GM23248 (cell line): Measurements from ENCODE around the gene KCNMA1. TPM values are rescaled to one million over a fixed set of nuclear protein-coding genes. Genes with fewer than 3 reads are reported as not detected.

Experiments used
- DNase-seq: peaks from one replicate; pipeline ENCODE4 v3.0.0-alpha.2; 2015
- H2AFZ ChIP-seq: fragments of 200-600 bp; sonication (generic); 2 replicates; pipeline ENCODE4 v1.6.1; 2016; ENCODE audit warnings: antibody characterized with exemption
- H3F3A ChIP-seq: fragments of 200-600 bp; sonication (generic); 2 replicates; pipeline ENCODE4 v1.6.1; 2016; ENCODE audit warnings: mild to moderate bottlenecking, antibody characterized with exemption, mixed run types; ENCODE audit not compliant: insufficient read depth
- H3K27ac ChIP-seq: fragments of 200-600 bp; sonication (generic); 2 replicates; pipeline ENCODE4 v1.5.1; 2016; ENCODE audit warnings: mild to moderate bottlenecking
- H3K27me3 ChIP-seq: fragments of 200-600 bp; sonication (generic); replicated peaks from 2 replicates; pipeline ENCODE4 v1.6.1; 2016; ENCODE audit warnings: mild to moderate bottlenecking; ENCODE audit not compliant: insufficient read depth
- H3K36me3 ChIP-seq: fragments of 200-600 bp; sonication (generic); 2 replicates; pipeline ENCODE4 v1.6.1; 2016; ENCODE audit warnings: low read depth, mild to moderate bottlenecking
- H3K4me1 ChIP-seq: fragments of 200-600 bp; sonication (generic); 2 replicates; pipeline ENCODE4 v1.6.1; 2016; ENCODE audit warnings: mild to moderate bottlenecking; ENCODE audit not compliant: insufficient read depth
- H3K4me2 ChIP-seq: fragments of 200-600 bp; sonication (generic); one replicate; pipeline ENCODE4 v1.6.1; 2016; ENCODE audit warnings: mild to moderate bottlenecking; ENCODE audit not compliant: unreplicated experiment
- H3K4me3 ChIP-seq: fragments of 200-600 bp; sonication (generic); 2 replicates; pipeline ENCODE4 v1.5.1; 2016; ENCODE audit warnings: mild to moderate bottlenecking
- H3K79me2 ChIP-seq: fragments of 200-600 bp; sonication (generic); 2 replicates; pipeline ENCODE4 v1.6.1; 2016; ENCODE audit warnings: mild to moderate bottlenecking; ENCODE audit not compliant: insufficient read depth
- H3K9ac ChIP-seq: fragments of 200-600 bp; sonication (generic); 2 replicates; pipeline ENCODE4 v1.6.1; 2016; ENCODE audit warnings: mild to moderate bottlenecking
- H3K9me2 ChIP-seq: fragments of 200-600 bp; sonication (generic); 2 replicates; pipeline ENCODE4 v1.6.1; 2016; ENCODE audit warnings: mixed run types, mild to moderate bottlenecking, moderate library complexity; ENCODE audit not compliant: insufficient read depth
- H3K9me3 ChIP-seq: fragments of 200-600 bp; sonication (generic); one replicate; pipeline ENCODE4 v1.6.1; 2017; ENCODE audit warnings: low read depth
- H4K20me1 ChIP-seq: fragments of 200-600 bp; sonication (generic); 2 replicates; pipeline ENCODE4 v1.6.0; 2016; ENCODE audit not compliant: insufficient read depth
- EZH2 ChIP-seq: fragments of 200-600 bp; sonication (generic); IDR thresholded peaks from 2 replicates; pipeline ENCODE4 v1.6.1; 2018; ENCODE audit warnings: antibody characterized with exemption, mild to moderate bottlenecking; ENCODE audit not compliant: insufficient read depth, poor library complexity, severe bottlenecking
- EZH2phosphoT487 ChIP-seq: fragments of 200-600 bp; sonication (generic); IDR thresholded peaks from 2 replicates; pipeline ENCODE4 v1.6.1; 2018; ENCODE audit warnings: antibody characterized with exemption, moderate library complexity, mild to moderate bottlenecking, low read depth; ENCODE audit not compliant: insufficient read depth
- WGBS, 2 experiments: methylation state at CpG; one replicate each; pipeline ENCODE4 v1.1.6; 2015 to 2017; ENCODE audit warnings: low lambda C conversion rate in 2 of 2, low coverage in 1 of 2; ENCODE audit errors: missing lambda C conversion rate in 2 of 2; 5-methylcytosine and 5-hydroxymethylcytosine counted together
- in situ Hi-C: fragments of 300-500 bp; cut with MboI; formaldehyde crosslinking; loops from 2 replicates; pipeline ENCODE4 v1.15.0; 2020
- polyA plus RNA-seq: library from polyadenylated mRNA; unstranded; fragments of >200 nt; fragmentation: Nextera tagmentation; extraction: Ambion mirVana; gene quantifications from 2 replicates; pipeline ENCODE4 v1.2.1, GENCODE V29; 2016
- total RNA-seq: library from RNA; depleted of rRNA; stranded (reverse); fragments of >200 nt; shearing (Covaris generic); gene quantifications from 2 replicates; pipeline ENCODE4 v1.2.3, GENCODE V29; 2014

Gene KCNMA1
- total and polyA plus RNA-seq, 2 experiments from 2014 or later = 14.2 to 25.1 TPM

GRCh38 chr10:77034795-77035194 lies 602.8 kb downstream of the KCNMA1 start:
- no peaks in the 10 kb centered on the region for H3K9me2 ChIP-seq
- 75 to 77% methylated on average over 4 of the region's 4 CpGs for WGBS, 2 experiments

GRCh38 chr10:77034240-77034639 lies 603.4 kb downstream of the KCNMA1 start:
- no peak overlapping the region for H3K9ac ChIP-seq
- no peaks in the 10 kb centered on the region for H3K79me2 ChIP-seq
- H3K4me2 ChIP-seq = no peak overlapping the region
- no peaks in the 10 kb centered on the region for H3K36me3 ChIP-seq
- no peaks in the 10 kb centered on the region for H3F3A ChIP-seq
- no peak for DNase-seq
- in situ Hi-C loops = no loop called here
- H3K4me1 ChIP-seq = no peaks in the 10 kb centered on the region
- no peak overlapping the region for H3K4me3 ChIP-seq
- H3K9me2 ChIP-seq = no peaks in the 10 kb centered on the region
- H2AFZ ChIP-seq = no peak overlapping the region
- no peak overlapping the region for H3K27ac ChIP-seq
- no peaks in the 10 kb centered on the region for H3K9me3 ChIP-seq
- no peaks in the 10 kb centered on the region for H3K27me3 ChIP-seq
- TF ChIP-seq EZH2 = no peak
- TF ChIP-seq EZH2phosphoT487 = no peak
- H4K20me1 ChIP-seq = no peaks in the 10 kb centered on the region
- WGBS, 2 experiments = 73 to 74% methylated on average over 4 of the region's 4 CpGs

More at GRCh38 chr10:77034795-77035194, 602.8 kb downstream of the KCNMA1 start:
- Histone ChIP-seq H4K20me1 (no peaks in the 10 kb centered on the region), H3K9me3 (no peaks in the 10 kb centered on the region), H3K79me2 (no peaks in the 10 kb centered on the region), H3K4me2 (no peak overlapping the region), H3K4me1 (no peaks in the 10 kb centered on the region), H3K36me3 (no peaks in the 10 kb centered on the region), H3F3A (no peaks in the 10 kb centered on the region), H3K27ac (no peak overlapping the region), H2AFZ (no peak overlapping the region), H3K4me3 (no peak overlapping the region), H3K9ac (no peak overlapping the region), H3K27me3 (no peaks in the 10 kb centered on the region)
- no peak for DNase-seq
- TF ChIP-seq EZH2phosphoT487 = no peak
- no peak for TF ChIP-seq EZH2
- in situ Hi-C loops = no loop called here

GRCh38 chr10:77032188-77032570 lies 605.4 kb downstream of the KCNMA1 start:
- no peak overlapping the region for H3K4me3 ChIP-seq
- no peak overlapping the region for H3K4me2 ChIP-seq
- no peak overlapping the region for H3K9ac ChIP-seq
- TF ChIP-seq EZH2phosphoT487 = no peak
- no peak for TF ChIP-seq EZH2
- H3K9me3 ChIP-seq = no peaks in the 10 kb centered on the region
- no peaks in the 10 kb centered on the region for H3F3A ChIP-seq
- H4K20me1 ChIP-seq = no peaks in the 10 kb centered on the region
- H3K27ac ChIP-seq = no peak overlapping the region
- in situ Hi-C loops = no loop called here
- WGBS, 2 experiments = 21 to 24% methylated on average over 1 of the region's 1 CpG
- no peaks in the 10 kb centered on the region for H3K79me2 ChIP-seq
- no peak overlapping the region for H2AFZ ChIP-seq
- no peaks in the 10 kb centered on the region for H3K27me3 ChIP-seq
- H3K36me3 ChIP-seq = no peaks in the 10 kb centered on the region
- no peaks in the 10 kb centered on the region for H3K4me1 ChIP-seq
- DNase-seq = no peak
- H3K9me2 ChIP-seq = no peaks in the 10 kb centered on the region

DNA sequence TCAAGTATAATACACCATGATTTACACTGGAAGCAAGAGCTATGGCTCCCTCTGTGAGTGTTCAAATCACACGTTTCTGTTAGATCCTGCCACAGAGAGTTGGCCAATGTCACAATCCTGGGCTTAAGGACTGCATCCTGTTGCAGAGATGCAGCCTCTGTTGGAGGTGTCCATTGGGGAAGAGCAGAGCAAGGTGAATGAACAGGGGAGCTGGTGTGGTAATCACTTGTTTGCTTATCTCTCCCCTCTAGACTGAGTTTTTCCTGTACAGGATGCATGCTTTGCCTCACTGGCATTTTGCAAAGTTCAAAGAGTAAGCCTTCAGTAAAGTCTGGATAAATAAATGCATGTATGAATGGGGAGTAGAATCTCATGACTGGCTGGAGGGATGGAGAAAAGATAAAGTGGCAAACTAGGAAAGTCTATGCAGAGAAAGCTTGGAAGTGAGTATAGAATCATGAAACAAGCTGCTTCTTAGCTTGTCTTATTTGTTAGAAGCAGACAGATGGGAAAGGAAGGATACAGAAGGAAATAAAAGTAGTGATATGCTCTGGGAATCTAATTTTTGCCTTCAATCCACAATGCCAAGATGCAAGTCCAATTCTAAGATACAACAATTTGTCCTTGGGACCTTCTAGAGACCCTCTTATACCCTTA lies 605.9 kb downstream of the KCNMA1 start:
- no peaks in the 10 kb centered on the region for H4K20me1 ChIP-seq
- H3K4me1 ChIP-seq = no peaks in the 10 kb centered on the region
- in situ Hi-C loops = no loop called here
- H3K4me2 ChIP-seq = no peak overlapping the region
- no peak overlapping the region for H3K4me3 ChIP-seq
- DNase-seq = no peak
- H3K27ac ChIP-seq = no peak overlapping the region
- H3K27me3 ChIP-seq = no peaks in the 10 kb centered on the region
- no peaks in the 10 kb centered on the region for H3F3A ChIP-seq
- H3K36me3 ChIP-seq = no peaks in the 10 kb centered on the region
- no peaks in the 10 kb centered on the region for H3K79me2 ChIP-seq
- no peak overlapping the region for H3K9ac ChIP-seq
- no peaks in the 10 kb centered on the region for H3K9me2 ChIP-seq
- H2AFZ ChIP-seq = no peak overlapping the region
- TF ChIP-seq EZH2 (no peak), EZH2phosphoT487 (no peak)
- H3K9me3 ChIP-seq = no peaks in the 10 kb centered on the region
- WGBS, 2 experiments = 43 to 67% methylated on average over 1 of the region's 1 CpG
